HG03571 (cell line): ENCODE measurements around the gene SLC16A13.
"Not testable (repeated sequence)": the region's sequence is repeated elsewhere in the genome, so short reads cannot be mapped to it uniquely, and the experiment has no call there.

Experiments
- ATAC-seq: cut with Tn5 transposase; IDR thresholded peaks from one replicate; pipeline ENCODE4 v1.9.1; 2021; ENCODE audit not compliant: unreplicated experiment

SLC16A13 gene

DNA sequence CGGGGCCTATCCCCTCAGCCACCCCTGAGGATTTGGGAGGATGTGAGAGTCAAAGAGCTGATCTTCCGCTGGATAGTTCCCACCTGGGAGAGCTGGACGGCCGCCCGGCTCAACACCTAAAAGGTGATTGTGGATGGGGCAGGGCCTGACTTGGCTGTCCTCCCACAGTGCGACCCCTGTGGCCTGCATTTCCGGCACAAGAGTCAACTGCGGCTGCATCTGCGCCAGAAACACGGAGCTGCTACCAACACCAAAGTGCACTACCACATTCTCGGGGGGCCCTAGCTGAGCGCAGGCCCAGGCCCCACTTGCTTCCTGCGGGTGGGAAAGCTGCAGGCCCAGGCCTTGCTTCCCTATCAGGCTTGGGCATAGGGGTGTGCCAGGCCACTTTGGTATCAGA lies 8.5 kb upstream of the SLC16A13 start:
- ATAC-seq = no peak

DNA sequence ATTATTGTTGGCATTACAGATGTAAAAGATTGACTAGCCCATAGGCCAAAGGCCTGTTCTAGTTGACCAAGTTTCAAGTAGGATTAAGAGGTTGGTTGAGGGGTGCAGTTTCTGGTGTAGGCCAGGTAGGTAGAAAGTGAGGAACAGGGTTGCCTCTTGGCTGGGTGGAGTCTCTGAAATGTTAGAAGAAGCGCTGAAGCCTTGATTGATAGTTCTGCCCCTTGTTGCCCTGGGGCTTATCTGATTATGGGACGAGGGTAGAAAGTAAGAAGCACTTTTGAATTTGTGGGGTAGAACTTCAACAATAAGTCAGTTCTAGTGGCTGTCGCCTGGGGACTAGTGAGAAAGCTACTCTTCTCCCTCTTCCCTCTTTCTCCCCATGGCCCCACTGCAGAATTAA lies 6.7 kb upstream of the SLC16A13 start:
- no peak for ATAC-seq

DNA sequence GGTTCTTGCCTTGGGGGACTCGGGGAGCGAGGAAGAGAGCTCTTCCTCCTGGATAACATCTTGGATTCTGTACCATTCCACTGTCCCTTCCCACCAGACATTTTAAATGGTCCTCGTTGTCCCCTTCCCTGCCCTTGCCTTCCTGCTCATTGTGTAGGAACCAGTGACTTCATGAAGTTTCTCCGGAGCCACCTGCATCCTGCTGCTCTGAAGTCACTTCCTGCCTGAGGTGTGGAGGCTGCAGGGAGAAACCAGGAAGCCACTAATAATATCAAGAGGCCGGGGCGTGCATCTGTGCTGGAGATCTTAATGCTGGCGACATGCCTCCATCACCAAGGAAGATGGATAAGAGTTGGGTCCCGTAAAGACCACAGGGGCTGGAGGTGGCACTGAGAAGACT lies 6.2 kb upstream of the SLC16A13 start:
- ATAC-seq = no peak

DNA sequence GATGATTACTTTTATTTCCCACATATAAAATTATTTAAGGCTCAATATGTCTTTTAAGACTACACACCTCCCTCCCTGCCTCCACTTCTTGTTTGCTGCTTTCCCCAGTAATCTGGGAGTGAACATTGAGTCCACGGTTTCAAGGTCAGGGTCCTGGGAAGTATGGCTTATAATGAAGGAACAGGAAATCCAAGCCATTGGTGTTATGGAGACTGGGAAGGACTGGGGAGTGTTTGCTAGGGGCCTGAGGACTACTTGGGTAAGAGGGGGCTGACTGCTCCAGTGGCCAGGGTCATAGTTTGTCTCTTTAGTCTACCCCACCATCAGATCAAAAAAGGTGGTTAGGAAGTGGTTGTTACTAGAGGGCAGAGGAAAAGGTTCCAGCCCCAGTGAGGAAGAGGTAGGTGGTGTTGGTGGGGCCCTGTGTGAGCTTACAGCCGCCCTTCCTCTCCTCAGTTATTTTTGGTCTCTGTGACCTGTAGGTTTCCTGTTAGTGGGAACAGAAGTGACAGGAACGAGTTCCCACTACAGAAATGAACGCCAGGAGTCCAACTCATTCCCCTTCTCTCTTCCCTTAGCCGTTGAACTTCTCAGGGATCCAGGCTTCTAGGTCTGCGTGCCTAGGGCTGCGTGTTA lies 742 bp upstream of the SLC16A13 start:
- no peak for ATAC-seq

DNA sequence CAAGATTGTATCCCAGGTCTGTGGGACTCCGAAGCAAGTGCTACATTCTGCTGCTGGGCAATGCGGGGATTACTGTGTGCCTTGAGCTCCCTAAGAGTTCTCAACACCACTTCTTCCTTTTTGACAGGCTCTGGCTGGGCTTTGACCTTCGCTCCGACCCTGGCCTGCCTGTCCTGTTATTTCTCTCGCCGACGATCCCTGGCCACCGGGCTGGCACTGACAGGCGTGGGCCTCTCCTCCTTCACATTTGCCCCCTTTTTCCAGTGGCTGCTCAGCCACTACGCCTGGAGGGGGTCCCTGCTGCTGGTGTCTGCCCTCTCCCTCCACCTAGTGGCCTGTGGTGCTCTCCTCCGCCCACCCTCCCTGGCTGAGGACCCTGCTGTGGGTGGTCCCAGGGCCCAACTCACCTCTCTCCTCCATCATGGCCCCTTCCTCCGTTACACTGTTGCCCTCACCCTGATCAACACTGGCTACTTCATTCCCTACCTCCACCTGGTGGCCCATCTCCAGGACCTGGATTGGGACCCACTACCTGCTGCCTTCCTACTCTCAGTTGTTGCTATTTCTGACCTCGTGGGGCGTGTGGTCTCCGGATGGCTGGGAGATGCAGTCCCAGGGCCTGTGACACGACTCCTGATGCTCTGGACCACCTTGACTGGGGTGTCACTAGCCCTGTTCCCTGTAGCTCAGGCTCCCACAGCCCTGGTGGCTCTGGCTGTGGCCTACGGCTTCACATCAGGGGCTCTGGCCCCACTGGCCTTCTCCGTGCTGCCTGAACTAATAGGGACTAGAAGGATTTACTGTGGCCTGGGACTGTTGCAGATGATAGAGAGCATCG lies 2.4 kb downstream of the SLC16A13 start:
- ATAC-seq = no peak

DNA sequence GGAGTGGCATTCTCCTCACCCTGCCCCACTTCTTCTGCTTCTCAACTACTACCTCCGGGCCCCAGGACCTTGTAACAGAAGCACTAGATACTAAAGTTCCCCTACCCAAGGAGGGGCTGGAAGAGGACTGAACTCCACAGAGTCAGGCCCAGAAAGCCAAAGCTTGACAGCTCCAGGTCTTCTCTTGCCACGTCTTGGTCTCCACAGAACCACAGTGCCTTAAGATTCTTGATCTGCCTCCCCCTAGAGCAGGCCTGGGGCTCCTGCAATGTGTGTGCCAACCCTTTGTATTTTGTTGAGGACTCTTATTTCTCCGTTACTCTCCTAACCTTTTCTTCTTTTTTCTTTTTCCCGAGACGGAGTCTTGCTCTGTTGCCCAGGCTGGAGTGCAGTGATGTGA lies 4.0 kb downstream of the SLC16A13 start:
- ATAC-seq = no peak

DNA sequence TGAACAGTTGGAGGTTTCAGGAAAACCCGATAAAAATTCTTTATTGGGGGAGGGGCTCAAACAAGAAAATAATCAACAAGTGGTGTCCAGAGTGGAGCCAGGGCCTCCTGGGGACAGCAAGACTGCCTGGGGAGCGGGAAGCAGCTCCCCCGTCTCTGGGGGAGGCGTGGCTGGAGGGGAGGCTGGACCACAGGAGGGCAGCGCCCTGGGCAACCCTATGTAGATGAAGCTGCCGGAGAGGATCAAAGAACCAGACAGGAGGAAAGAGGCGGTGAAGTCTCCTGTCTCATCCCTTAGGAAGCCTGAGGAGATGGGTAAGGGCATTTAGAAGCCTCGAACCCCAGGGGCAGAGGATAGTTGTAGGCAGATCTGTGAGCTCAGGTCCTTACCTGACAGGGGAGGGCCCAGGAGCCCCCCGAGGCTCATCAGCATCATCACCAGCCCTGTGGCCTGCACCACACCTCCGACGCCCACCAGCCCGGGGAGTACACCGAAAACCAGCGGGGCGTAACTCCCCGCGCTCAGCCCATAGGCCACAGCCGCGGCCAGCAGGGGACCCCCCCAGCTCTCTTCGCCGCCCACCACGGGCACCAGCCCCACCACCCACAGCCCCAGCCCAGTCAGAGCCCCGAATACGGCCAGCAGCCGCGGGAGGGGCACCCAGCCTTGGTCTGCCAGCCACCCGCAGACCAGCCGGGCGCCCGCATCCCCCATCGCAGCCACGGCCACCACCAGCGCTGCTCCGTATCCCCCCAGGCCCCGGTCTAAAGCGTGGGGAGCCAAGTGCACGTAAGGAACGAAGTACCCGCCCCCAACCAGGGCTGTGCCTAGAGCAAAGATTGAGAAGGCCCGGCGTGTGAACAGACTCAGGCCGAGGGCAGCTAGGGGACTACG lies 6.0 kb downstream of the SLC16A13 start:
- no peak for ATAC-seq

DNA sequence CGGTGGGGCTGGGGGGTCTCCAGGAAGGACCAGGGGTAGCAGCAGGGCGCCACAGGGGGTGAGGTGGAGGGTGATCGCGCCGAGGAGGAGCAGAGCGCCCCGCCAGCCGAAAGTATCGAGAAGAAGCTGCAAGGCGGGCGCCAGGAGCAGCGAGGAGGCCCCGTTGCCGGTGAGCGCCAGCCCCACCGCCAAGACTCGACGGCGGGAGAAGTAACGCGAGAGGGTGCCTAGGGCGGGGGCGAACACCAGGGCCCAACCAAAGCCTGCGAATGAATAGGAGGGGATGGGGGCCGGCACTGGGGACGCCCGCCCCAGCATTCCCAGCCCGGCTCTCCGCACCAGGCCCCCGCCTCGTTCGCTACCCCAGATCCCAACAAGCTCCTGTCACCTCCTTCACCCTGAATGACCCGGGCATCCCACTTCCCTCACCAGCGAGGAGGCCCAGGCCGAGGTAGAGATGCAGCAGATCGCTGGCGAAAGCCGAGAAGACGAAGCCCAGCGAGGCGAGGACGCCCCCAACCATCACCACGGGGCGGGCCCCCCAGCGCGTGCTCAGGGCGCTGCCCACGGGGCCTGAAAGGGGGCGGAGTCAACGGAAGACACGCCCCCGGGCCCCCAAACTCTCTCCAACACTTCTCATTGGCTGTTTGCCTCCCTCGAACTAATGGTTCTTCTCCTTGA lies 6.8 kb downstream of the SLC16A13 start:
- ATAC-seq = no peak

DNA sequence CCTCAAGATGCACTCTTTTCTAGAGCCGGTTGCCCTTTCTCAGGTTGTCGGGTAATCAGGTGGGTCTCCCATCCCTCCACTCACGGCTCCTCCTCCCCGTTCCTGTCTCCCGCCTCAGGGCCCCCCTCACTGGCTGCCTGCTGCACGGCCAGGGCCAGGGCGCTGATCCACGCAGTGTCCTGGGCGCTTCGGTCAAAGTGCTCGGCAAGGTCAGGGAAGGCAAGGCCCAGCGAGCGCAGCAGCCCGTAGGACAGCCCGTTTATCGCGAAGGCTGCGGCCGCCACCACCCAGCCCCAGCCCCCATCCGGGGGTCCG lies 7.3 kb downstream of the SLC16A13 start:
- ATAC-seq = no peak

DNA sequence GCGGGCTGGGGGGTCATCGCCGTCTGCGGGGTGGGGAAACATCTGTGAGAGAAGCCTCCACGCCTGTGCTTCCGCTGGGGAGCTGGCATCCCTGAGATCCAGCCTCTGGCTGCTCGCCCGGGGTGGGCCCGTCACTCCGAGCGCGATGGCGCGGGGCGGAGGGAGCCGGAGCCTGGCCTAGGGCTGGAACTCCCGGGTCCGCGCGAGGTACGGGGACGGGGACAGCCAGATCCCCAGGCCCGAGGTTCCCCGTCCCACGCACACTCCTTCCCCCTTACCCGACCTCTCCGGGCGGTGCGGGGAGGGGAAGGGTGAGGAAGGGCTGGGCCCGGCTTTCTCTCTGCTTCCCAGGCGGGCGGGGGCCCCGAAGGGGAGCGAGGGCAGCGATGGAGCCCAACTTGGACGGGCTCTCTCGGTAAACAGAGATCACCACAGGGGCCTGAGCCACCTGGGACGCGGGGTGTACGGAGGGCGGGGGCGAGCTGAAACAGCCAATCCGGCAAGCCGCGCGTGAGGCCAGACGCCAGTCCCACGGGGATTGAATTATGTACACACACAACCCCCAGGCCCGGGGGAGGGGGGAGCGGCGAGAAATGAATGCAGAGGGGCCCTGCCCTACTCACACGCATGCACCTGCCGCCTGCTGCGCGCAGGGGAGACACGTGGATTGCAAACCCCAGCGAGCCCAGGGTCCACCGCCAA lies 7.8 kb downstream of the SLC16A13 start, which contains the start of gene SLC16A11:
Gene SLC16A11 (minus strand): TSS at position 596 of the 702 bp plus-strand sequence. CDS start 579 bp downstream, at position 17.
- no peak for ATAC-seq

DNA sequence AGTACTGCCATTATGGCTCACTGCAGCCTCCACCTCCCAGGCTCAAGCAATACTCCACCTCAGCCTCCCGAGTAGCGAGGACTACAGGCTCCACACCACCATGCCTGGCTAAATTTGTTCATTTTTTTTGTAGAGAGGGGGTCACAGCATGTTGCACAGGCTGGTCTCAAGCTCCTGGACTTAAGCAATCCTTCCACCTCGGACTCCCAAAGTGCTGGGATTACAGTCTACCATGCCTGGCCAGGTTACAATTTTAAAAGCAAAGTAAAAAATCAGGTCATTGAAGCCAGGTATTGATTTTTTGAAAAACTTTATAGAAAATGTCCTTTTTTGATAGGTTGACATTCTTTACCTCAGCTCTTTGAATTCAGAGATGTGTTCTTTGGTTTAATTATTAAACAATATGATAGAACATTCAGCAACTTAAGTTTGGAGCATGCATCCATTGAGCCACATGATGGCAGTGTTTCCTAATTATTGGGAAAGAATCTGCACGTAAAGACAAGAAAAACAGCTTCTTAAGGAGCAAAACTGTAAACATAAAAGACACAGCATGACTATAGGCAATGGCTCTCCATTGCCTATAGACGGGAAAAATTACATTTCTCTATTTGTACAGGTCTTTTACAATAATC lies 9.8 kb downstream of the SLC16A13 start:
- ATAC-seq = no peak

DNA sequence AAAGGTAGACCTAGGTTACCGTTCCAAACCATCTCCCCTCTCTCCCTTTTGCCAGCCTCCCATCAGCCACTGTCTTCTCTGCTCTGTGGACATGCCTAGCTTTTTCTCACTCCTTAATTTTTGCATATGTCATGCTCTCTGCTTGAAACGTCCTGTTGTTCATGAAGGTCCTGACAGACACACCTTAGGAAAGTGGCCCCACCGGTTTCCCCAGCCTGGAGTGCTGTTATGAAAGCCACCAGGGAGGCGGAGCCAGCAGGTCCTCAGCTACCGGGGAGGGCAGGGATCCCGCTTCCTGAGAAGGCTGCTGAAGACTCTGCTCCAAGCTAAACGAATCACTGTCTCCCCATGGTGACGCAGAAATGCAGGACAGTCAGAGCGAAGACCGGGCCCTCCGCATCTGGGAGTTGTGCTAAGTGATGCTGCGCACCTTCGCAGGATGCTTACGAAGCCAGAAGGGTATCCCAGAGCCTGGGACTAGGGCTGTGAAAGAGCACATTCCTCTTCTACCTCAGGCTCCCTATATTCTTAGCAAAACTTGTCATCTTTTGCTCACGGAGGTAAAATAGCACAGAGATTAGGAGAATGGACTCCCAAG lies 10.4 kb downstream of the SLC16A13 start:
- no peak for ATAC-seq

DNA sequence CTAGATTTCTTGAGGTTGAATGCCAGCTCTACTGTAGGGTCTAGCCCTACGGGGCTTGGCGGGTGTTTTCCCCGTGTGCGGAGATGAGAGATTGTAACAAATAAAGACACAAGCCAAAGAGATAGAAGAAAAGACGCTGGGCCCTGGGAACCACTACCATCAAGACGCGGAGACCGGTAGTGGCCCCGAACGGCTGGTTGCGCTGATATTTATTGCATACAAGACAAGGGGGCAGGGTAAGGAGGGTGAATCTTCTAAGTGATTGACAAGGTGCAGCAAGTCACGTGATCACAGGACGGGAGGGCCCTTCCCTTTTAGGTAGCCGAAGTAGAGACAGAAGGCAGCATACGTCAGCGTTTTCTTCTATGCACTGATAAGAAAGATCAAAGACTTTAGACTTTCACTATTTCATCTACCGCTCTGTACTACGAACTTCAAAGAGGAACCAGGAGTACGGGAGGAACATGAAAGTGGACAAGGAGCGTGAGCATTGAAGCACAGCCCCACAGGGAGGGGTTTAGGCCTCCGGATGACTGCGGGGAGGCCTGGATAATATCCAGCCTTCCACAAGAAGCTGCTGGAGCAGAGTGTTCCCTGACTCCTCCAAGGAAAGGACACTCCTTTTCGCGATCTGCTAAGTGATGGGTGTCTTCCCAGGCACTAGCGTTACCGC lies 11.0 kb downstream of the SLC16A13 start:
- ATAC-seq = not testable (repeated sequence)

DNA sequence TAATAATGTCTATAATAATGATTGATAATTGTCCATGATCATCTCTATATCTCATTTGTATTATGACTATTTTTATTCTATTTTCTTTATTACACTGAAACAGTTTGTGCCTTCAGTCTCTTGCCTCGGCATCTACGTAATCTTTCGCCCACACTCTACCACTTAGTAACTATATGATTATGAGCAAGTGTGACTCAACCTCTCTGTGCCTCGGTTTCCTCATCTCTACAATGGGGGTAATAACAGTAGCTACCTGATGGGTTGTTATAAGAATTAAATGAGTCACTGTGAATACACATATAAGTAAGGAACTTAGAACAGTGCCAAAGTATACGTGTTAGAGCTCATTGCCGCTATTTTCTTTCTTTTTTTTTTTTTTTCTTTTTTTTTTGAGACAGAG lies 11.8 kb downstream of the SLC16A13 start:
- no peak for ATAC-seq

DNA sequence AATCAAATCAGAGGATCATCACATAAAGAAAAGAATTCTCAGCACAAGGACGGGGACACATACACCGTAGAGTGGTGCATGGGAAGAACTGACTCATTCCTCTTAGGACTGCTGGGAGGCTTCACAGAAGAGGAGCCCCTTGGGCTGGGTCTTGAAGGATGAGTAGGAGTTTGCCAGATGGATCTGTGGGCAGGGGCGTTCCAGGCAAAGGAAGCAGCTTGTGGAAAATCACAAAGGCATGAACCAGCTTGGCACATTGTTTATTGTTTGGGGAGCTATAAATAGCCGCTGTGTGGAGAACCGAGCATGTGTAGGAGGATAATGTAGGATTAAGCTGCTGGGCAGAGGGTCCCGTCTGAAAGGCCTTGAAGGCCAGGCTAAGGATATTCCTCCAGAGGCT lies 13.2 kb downstream of the SLC16A13 start:
- no peak for ATAC-seq

DNA sequence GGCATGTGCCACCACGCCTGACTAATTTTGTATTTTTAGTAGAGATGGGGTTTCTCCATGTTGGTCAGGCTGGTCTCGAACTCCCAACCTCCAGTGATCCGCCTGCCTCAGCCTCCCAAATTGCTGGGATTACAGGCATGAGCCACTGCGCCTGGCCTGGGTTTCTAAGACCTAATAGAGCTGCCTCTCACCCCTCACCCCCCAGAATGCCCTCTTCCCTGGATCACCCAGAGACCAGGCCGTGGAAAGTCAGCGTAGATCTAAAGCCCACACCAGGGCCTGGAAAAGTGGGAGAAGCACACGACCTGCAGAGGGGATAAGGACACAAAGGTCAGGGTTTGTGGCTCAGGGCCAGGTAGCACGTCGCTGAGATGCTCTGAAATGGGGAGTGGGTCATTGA lies 14.8 kb downstream of the SLC16A13 start:
- ATAC-seq = not testable (repeated sequence)

DNA sequence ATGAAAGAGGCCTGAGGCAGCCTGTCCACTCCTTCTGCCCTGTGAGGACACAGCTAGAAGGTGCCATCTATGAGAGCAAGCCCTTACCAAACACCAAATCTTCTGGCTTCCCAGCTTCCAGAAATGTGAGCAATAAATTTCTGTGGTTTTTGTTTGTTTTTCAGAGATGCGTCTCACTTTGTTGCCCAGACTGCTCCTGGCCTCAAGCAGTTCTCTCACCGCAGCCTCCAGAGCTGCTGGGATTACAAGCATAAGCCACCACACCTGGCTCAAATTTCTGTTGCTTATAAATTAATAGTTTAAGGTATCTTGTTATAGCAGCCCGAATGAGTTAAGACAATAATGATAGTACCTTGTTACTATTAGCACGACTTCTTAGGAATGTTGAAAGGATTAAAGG lies 20.6 kb downstream of the SLC16A13 start:
- ATAC-seq = no peak

DNA sequence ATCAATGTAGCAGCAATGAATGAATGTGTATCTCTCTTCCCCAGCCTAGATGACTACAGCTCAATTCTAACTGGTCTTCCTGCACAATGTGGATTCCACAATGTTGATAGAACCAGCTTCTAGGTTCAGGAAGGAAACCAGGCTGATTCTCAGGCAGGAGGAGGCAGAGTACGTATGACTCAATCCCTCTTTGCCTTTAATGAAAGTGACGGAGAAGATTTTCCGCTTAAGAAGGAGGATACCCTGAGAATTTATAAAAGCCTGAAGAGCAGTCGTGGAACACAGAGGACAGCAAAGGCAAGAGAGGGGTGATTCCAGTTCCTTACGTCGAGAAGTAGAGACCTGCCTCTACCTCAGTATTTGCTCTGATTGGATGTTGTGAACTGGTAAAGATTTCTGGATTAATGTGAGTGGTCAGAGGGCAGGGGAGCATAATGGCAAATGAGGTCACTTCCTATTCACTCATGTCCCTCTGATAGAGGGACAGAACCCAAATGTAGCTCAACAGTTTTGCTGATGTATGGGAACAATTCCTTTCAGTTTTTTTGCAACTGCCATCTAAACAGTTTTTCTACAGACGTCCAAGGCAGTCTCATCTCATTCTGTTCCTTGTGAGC lies 23.1 kb downstream of the SLC16A13 start:
- no peak for ATAC-seq
